B cell (primary cell): ENCODE measurements around the gene OR2T6. TPM values are rescaled to one million over a fixed set of nuclear protein-coding genes. Genes with fewer than 3 reads are reported as not detected.
"Not testable (repeated sequence)": the region's sequence is repeated elsewhere in the genome, so short reads cannot be mapped to it uniquely, and the experiment has no call there.

Experiments
- ATAC-seq: fragments of 200-7000 bp; cut with Tn5 transposase; one replicate; pipeline ENCODE4 v1.10.0; 2021; ENCODE audit warnings: low read depth, mild to moderate bottlenecking, moderate number of reproducible peaks, moderate library complexity
- CTCF ChIA-PET: fragments of 350-600 bp; sonication (Branson Sonifier 250); formaldehyde crosslinking; loops from one replicate; lab custom pipeline; 2021; ENCODE audit warnings: antibody characterized with exemption, inconsistent platforms; lab: Charles Lee
- POLR2A ChIA-PET: fragments of 350-600 bp; sonication (Branson Sonifier 250); formaldehyde crosslinking; loops from one replicate; lab custom pipeline; 2021; ENCODE audit warnings: antibody characterized with exemption; lab: Charles Lee
- DNase-seq: peaks from one replicate; pipeline ENCODE4 v3.0.0; 2013
- H2AFZ ChIP-seq: 2 replicates; pipeline ENCODE4 v1.6.1; 2012; ENCODE audit warnings: mild to moderate bottlenecking, low read depth, low read length; ENCODE audit not compliant: insufficient read depth, poor library complexity, severe bottlenecking
- H3K27ac ChIP-seq, 2 donors: 1 replicate in 1 of 2; 2 replicates in 1 of 2; pipeline ENCODE4 v1.5.1; 2012 to 2013; ENCODE audit warnings: low read length in 2 of 2, mild to moderate bottlenecking in 2 of 2, moderate library complexity in 1 of 2
- H3K27me3 ChIP-seq, 4 experiments: fragments of 200-600 bp in 1 of 4; sonication (generic) in 1 of 4; replicated peaks in 1 of 4; 1 replicate in 2 of 4; 2 replicates in 2 of 4; pipeline versions ENCODE4 v1.6.1 to v1.7.0; 2013 to 2016; ENCODE audit warnings: low read length in 3 of 4, mild to moderate bottlenecking in 2 of 4, mixed read lengths in 1 of 4, moderate library complexity in 1 of 4; ENCODE audit not compliant: insufficient read depth in 4 of 4, control insufficient read depth in 3 of 4; ENCODE audit errors: control extremely low read depth in 1 of 4
- H3K36me3 ChIP-seq, 2 experiments: replicated peaks in 1 of 2; 1 replicate in 1 of 2; 2 replicates in 1 of 2; pipeline versions ENCODE4 v1.6.1 to v1.7.1; 2013; ENCODE audit warnings: low read length in 1 of 2; ENCODE audit not compliant: insufficient read depth in 2 of 2, control insufficient read depth in 1 of 2; ENCODE audit errors: control extremely low read depth in 1 of 2, extremely low read depth in 1 of 2
- H3K4me1 ChIP-seq, 2 donors: fragments of 200-600 bp in 1 of 2; sonication (generic) in 1 of 2; 1 replicate in 1 of 2; 2 replicates in 1 of 2; pipeline versions ENCODE4 v1.5.1 to v1.6.1; 2013 to 2017; ENCODE audit warnings: low read length in 2 of 2; ENCODE audit not compliant: control insufficient read depth in 2 of 2, insufficient read depth in 2 of 2
- H3K4me2 ChIP-seq: replicated peaks from 2 replicates; pipeline ENCODE3; 2012; ENCODE audit warnings: mild to moderate bottlenecking, low read depth, low read length; ENCODE audit not compliant: poor library complexity, severe bottlenecking
- H3K4me3 ChIP-seq, 5 experiments: fragments of 200-600 bp in 1 of 5; sonication (generic) in 1 of 5; 1 replicate in 3 of 5; 2 replicates in 2 of 5; pipeline versions ENCODE4 v1.5.1 to v1.7.0; 2011 to 2016; ENCODE audit warnings: low read length in 4 of 5, mild to moderate bottlenecking in 4 of 5, low read depth in 2 of 5, control low read depth in 1 of 5, moderate library complexity in 1 of 5; ENCODE audit not compliant: insufficient read depth in 1 of 5; ENCODE audit errors: control extremely low read depth in 1 of 5, extremely low read depth in 1 of 5
- H3K79me2 ChIP-seq: fragments of 200-600 bp; sonication (generic); one replicate; pipeline ENCODE4 v1.6.0; 2016; ENCODE audit warnings: low read length; ENCODE audit not compliant: control insufficient read depth, insufficient read depth
- H3K9ac ChIP-seq: fragments of 200-600 bp; sonication (generic); 2 replicates; pipeline ENCODE4 v1.6.1; 2017; ENCODE audit warnings: mild to moderate bottlenecking, low read length, moderate library complexity
- H3K9me3 ChIP-seq, 3 donors: one replicate each; pipeline versions ENCODE4 v1.6.1 to v1.7.1; 2013; ENCODE audit warnings: low read length in 2 of 3; ENCODE audit not compliant: control insufficient read depth in 2 of 3, insufficient read depth in 1 of 3; ENCODE audit errors: control extremely low read depth in 1 of 3
- H4K20me1 ChIP-seq: 2 replicates; pipeline ENCODE4 v1.6.0; 2012; ENCODE audit warnings: mild to moderate bottlenecking, low read length; ENCODE audit not compliant: insufficient read depth, control insufficient read depth, poor library complexity, severe bottlenecking
- H3K27ac Mint-ChIP-seq: one replicate; pipeline ENCODE4 v1.8.0; 2021; ENCODE audit warnings: mixed read lengths
- H3K27me3 Mint-ChIP-seq: one replicate; pipeline ENCODE4 v1.8.0; 2021; ENCODE audit warnings: mixed read lengths
- H3K4me1 Mint-ChIP-seq: one replicate; pipeline ENCODE4 v1.8.0; 2021; ENCODE audit warnings: mixed read lengths
- H3K4me3 Mint-ChIP-seq: one replicate; pipeline ENCODE4 v1.8.0; 2021; ENCODE audit warnings: mixed read lengths
- H3K9me3 Mint-ChIP-seq: one replicate; pipeline ENCODE4 v1.8.0; 2022; ENCODE audit warnings: mixed read lengths; ENCODE audit not compliant: insufficient read depth
- WGBS: methylation state at CpG from one replicate; pipeline ENCODE4 v1.1.5; 2013; ENCODE audit warnings: missing lambda C conversion rate; ENCODE audit not compliant: insufficient coverage; 5-methylcytosine and 5-hydroxymethylcytosine counted together
- intact Hi-C: fragments of 100-400 bp; cut with micrococcal nuclease; formaldehyde crosslinking; loops from one replicate; pipeline ENCODE4 v1.10.0; 2022
- polyA plus RNA-seq: library from polyadenylated mRNA; depleted of rRNA; stranded (reverse); fragments of >200 nt; gene quantifications from 2 replicates; pipeline ENCODE4 v1.2.3, GENCODE V29; 2012
- total RNA-seq, 2 donors: library from RNA; stranded (reverse); fragments of 120-200 nt in 1 of 2; gene quantifications; 1 replicate in 1 of 2; 2 replicates in 1 of 2; pipeline versions ENCODE4 v1.2.3 to v1.2.4, GENCODE V29; 2013 to 2022

OR2T6 gene
- total and polyA plus RNA-seq, 2 donors (not counting 1 experiment from before 2014, with no cell fraction given), result not detected

DNA sequence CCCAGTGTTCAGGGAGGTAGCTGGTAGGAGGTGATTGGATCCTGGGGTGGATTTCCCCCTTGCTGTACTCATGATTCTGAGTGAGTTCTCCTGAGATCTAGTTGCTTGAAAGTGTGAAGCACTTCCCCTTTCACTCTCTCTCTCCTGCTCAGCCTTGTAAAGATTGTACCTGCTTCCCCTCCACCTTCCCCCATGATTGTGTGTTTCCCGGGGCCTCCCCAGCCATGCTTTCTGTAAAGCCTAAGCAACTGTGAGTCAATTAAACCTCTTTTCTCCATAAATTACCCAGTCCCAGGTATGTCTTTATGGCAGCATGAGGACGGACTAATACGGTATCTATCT is 52.6 kb downstream of the OR2T6 start:
- CTCF ChIA-PET, H3K27me3 Mint-ChIP-seq, H3K27me3 ChIP-seq, H3K9ac ChIP-seq, H3K9me3 ChIP-seq, H3K4me2 ChIP-seq, H3K4me3 ChIP-seq, H3K79me2 ChIP-seq, POLR2A ChIA-PET, H3K4me3 Mint-ChIP-seq, H3K9me3 Mint-ChIP-seq, H3K36me3 ChIP-seq, intact Hi-C loops, H4K20me1 ChIP-seq: not testable (repeated sequence)
- ATAC-seq (peak; percentile 79), DNase-seq (peak; percentile 65)
- WGBS, result no CpG with 5 or more reads among the region's 3 CpGs
- peaks cover 32% of the 10 kb centered on the region for H3K4me1 Mint-ChIP-seq
- H3K27ac ChIP-seq, result peak overlapping the region; percentile 50 to 86
- H3K27ac Mint-ChIP-seq, result peak overlapping the region; percentile 87
- H3K4me1 ChIP-seq, result peaks cover 12 to 19% of the 10 kb centered on the region in 2 donors
- H2AFZ ChIP-seq, result peak overlapping the region; percentile 1

DNA sequence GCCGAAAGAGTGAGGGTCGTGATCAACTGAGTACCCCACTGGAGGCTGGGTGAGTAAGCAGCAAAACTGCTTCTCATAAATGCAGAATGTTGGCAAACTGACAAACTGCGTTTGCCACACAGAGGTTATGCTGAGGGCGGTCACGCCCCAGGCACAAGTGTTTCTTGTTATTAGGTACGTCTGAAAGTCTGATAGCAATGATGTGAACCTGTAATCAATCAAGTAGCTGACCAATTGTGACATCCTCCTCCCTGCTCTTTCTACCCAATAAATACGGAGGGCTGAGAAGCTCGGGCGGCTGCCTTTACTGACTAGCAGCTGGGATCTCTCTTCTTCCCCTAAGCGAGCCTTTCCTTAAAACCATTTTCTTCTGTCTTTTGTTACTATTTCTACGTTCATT is 56.1 kb downstream of the OR2T6 start:
- H3K27ac Mint-ChIP-seq, result peak overlapping the region; percentile 87
- H4K20me1 ChIP-seq, ATAC-seq, intact Hi-C loops, H3K4me2 ChIP-seq, H3K9me3 Mint-ChIP-seq, H3K27me3 ChIP-seq, H3K9me3 ChIP-seq, H3K36me3 ChIP-seq, H3K27me3 Mint-ChIP-seq, H3K27ac ChIP-seq, H3K4me3 ChIP-seq, H3K4me3 Mint-ChIP-seq, DNase-seq, CTCF ChIA-PET, H3K9ac ChIP-seq, H3K79me2 ChIP-seq, POLR2A ChIA-PET: not testable (repeated sequence)
- no CpG with 5 or more reads among the region's 11 CpGs for WGBS
- Histone ChIP-seq H3K4me1 (peaks cover 12 to 19% of the 10 kb centered on the region in 2 donors), H2AFZ (peak overlapping the region; percentile 56)
- H3K4me1 Mint-ChIP-seq, result peaks cover 33% of the 10 kb centered on the region

DNA sequence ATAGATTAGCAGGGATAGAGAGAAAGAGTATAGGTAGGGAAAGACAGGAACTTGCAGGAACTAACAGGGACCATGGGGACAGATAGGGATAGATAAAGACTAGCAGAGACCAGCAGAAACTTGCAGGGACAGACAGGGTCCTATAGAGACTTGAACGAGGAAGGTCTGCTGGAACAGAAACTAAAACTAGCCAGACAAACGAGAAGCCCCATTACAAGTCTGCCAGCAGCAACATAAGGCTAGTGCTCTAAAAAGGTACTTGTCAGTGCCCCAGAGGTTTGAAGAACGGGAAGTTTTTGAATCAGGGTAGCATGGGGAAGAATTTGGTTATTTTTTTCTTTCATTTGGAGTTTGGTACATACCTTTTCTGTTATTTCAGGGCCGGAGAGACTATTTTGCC is 56.7 kb downstream of the OR2T6 start:
- POLR2A ChIA-PET, intact Hi-C loops, H3K27me3 Mint-ChIP-seq, H3K79me2 ChIP-seq, H3K4me3 ChIP-seq, H3K9me3 Mint-ChIP-seq, H4K20me1 ChIP-seq, H3K9ac ChIP-seq, CTCF ChIA-PET, H3K9me3 ChIP-seq, H3K36me3 ChIP-seq, H3K4me2 ChIP-seq, H3K27me3 ChIP-seq, H3K27ac ChIP-seq: not testable (repeated sequence)
- DNase-seq (peak; percentile 34), ATAC-seq (peak; percentile 72)
- peak overlapping the region; percentile 87 for H3K27ac Mint-ChIP-seq
- Histone ChIP-seq H3K4me1 (peaks cover 12 to 19% of the 10 kb centered on the region in 2 donors), H2AFZ (peak overlapping the region; percentile 56)
- WGBS, result 100% methylated on average over 1 of the region's 4 CpGs
- peak overlapping the region; percentile 68 for H3K4me3 Mint-ChIP-seq
- H3K4me1 Mint-ChIP-seq, result peaks cover 28% of the 10 kb centered on the region

DNA sequence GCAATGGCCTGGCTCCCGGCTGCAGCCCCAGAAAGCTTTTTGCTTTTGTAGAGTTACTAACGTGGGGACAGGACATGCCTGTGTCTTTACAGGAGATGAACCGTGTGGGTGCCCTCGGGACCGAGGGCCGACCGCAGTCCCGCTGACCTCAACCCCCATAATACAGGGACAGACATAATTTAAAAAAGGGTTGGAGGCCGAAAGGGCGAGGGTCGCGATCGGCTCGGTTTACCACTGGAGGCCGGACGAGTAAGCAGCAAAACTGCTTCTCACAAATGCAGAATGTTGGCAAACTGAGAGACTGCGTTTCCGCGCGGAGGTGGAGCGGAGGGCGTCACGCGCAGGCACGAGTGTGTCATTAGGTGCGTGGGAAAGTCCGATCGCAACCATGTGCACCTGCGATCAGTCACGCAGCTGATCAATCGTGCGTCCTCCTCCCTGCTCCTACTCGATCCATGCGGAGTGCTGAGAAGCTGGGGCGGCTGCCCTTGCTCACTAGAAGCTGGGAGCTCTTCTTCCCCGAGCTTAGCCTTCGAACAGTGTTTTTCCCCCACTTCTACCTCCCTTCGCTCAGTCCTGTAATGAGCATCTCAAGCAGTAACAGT is 58.4 kb downstream of the OR2T6 start:
- H3K79me2 ChIP-seq, DNase-seq, ATAC-seq, H3K27me3 Mint-ChIP-seq, H3K36me3 ChIP-seq, H3K4me3 Mint-ChIP-seq, H3K27ac ChIP-seq, H3K27ac Mint-ChIP-seq, H3K4me3 ChIP-seq, H3K9ac ChIP-seq, H3K9me3 ChIP-seq, H3K27me3 ChIP-seq, intact Hi-C loops, H2AFZ ChIP-seq, POLR2A ChIA-PET, H3K9me3 Mint-ChIP-seq, CTCF ChIA-PET, H4K20me1 ChIP-seq, H3K4me2 ChIP-seq: not testable (repeated sequence)
- WGBS, result over 99% methylated on average over 13 of the region's 38 CpGs
- H3K4me1 ChIP-seq, result peaks cover 0 to 10% of the 10 kb centered on the region in 2 donors
- peaks cover 17% of the 10 kb centered on the region for H3K4me1 Mint-ChIP-seq
